Measurements from ENCODE around the gene RMND5B.

Gene RMND5B

DNA sequence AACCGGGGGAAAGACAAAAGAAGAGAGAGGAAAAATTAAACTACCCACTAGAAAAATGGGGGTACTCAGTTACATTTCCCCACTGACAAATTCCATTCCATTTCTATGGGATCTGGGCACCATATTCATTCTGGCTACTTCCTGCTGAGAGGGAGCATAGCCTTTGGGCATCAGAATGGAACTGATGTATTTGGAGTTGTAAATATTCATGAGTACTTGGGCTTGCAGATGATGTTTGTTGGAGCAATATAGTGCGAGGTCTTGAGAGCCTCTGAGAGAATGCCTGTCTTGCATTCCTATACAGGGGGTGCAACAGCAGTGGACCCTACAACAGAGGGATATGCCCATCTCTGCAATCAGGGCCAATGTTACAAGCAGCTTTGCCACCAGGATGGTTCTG lies 39.6 kb downstream of the RMND5B start:
- DNase-seq, result no peak
- no peak overlapping the region for H3K4me2 ChIP-seq (ENCODE audit: low read length)
- H3K4me3 ChIP-seq (ENCODE audit: low read depth, low read length), result no peak overlapping the region
- no peaks in the 10 kb centered on the region for H3K36me3 ChIP-seq (ENCODE audit: control insufficient read depth in 1 of 2, insufficient read depth in 2 of 2, low read length in 2 of 2)
- H3K27me3 ChIP-seq (ENCODE audit: insufficient read depth, low read length), result no peaks in the 10 kb centered on the region
- WGBS (ENCODE audit: extremely low coverage, insufficient coverage, insufficient read length), result no CpG with 5 or more reads among the region's 2 CpGs
- no peak overlapping the region for H2AK5ac ChIP-seq (ENCODE audit: low read length)
- no peak overlapping the region for H3K18ac ChIP-seq (ENCODE audit: low read length)
- no peak overlapping the region for H2BK12ac ChIP-seq (ENCODE audit: low read length)
- no peak overlapping the region for H3K23ac ChIP-seq (ENCODE audit: low read length)
- no peak overlapping the region for H3K9ac ChIP-seq (ENCODE audit: low read length)
- no peaks in the 10 kb centered on the region for H3K79me2 ChIP-seq (ENCODE audit: control insufficient read depth, insufficient read depth, low read length, poor library complexity)
- no peak overlapping the region for H2BK5ac ChIP-seq (ENCODE audit: low read depth, low read length, poor library complexity)
- H3K4ac ChIP-seq (ENCODE audit: low read depth, low read length), result no peak overlapping the region
- H2BK120ac ChIP-seq (ENCODE audit: insufficient read depth, low read length, poor library complexity), result no peak overlapping the region
- H4K12ac ChIP-seq (ENCODE audit: low read depth, low read length), result no peak overlapping the region
- no peak overlapping the region for H4K91ac ChIP-seq (ENCODE audit: low read depth, low read length)
- no peaks in the 10 kb centered on the region for H3K79me1 ChIP-seq (ENCODE audit: low read length)
- H4K8ac ChIP-seq (ENCODE audit: low read depth, low read length), result no peak overlapping the region
- no peak overlapping the region for H3K14ac ChIP-seq (ENCODE audit: low read length)
- no peaks in the 10 kb centered on the region for H3K4me1 ChIP-seq (ENCODE audit: control insufficient read depth in 1 of 2, insufficient read depth in 2 of 2, low read length in 2 of 2)
- H3K27ac ChIP-seq (ENCODE audit: low read depth, low read length), result no peak overlapping the region
- no peaks in the 10 kb centered on the region for H3K9me3 ChIP-seq (ENCODE audit: insufficient read depth, low read depth, low read length)
- no peak overlapping the region for H2AFZ ChIP-seq (ENCODE audit: insufficient read depth, low read length, poor library complexity)

DNA sequence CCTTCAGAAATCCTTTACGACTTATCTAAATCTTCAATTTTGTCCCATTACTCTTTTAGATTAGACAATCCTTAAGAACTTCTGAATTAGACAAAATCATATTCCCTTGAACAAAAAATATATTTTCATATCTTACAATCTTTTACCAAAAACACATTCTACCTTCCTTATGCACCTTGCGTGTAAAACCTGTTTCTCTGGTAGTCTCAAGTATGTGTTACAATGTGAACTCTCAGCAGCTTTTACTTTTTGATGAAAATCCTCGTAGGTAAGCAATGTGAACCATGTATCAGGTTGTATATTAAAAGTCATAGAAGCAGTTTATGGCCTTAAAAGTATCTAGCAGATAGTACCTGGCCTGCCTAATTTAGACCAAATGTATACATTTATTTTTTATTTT lies 43.6 kb downstream of the RMND5B start:
- H3K23ac ChIP-seq (ENCODE audit: low read length), result no peak overlapping the region
- H2AFZ ChIP-seq (ENCODE audit: insufficient read depth, low read length, poor library complexity), result no peak overlapping the region
- H4K12ac ChIP-seq (ENCODE audit: low read depth, low read length), result no peak overlapping the region
- no peak for DNase-seq
- H3K79me1 ChIP-seq (ENCODE audit: low read length), result no peaks in the 10 kb centered on the region
- H2AK5ac ChIP-seq (ENCODE audit: low read length), result no peak overlapping the region
- no peak overlapping the region for H3K27ac ChIP-seq (ENCODE audit: low read depth, low read length)
- no peak overlapping the region for H4K8ac ChIP-seq (ENCODE audit: low read depth, low read length)
- H3K4me2 ChIP-seq (ENCODE audit: low read length), result no peak overlapping the region
- H3K18ac ChIP-seq (ENCODE audit: low read length), result no peak overlapping the region
- H2BK120ac ChIP-seq (ENCODE audit: insufficient read depth, low read length, poor library complexity), result no peak overlapping the region
- H3K14ac ChIP-seq (ENCODE audit: low read length), result no peak overlapping the region
- H3K27me3 ChIP-seq (ENCODE audit: insufficient read depth, low read length), result no peaks in the 10 kb centered on the region
- H3K9me3 ChIP-seq (ENCODE audit: insufficient read depth, low read depth, low read length), result no peaks in the 10 kb centered on the region
- H2BK5ac ChIP-seq (ENCODE audit: low read depth, low read length, poor library complexity), result no peak overlapping the region
- H3K9ac ChIP-seq (ENCODE audit: low read length), result no peak overlapping the region
- no peak overlapping the region for H3K4me3 ChIP-seq (ENCODE audit: low read depth, low read length)
- no peak overlapping the region for H2BK12ac ChIP-seq (ENCODE audit: low read length)
- WGBS (ENCODE audit: extremely low coverage, insufficient coverage, insufficient read length), result 100% methylated on average over 1 of the region's 3 CpGs
- no peaks in the 10 kb centered on the region for H3K79me2 ChIP-seq (ENCODE audit: control insufficient read depth, insufficient read depth, low read length, poor library complexity)
- no peaks in the 10 kb centered on the region for H3K4me1 ChIP-seq (ENCODE audit: control insufficient read depth in 1 of 2, insufficient read depth in 2 of 2, low read length in 2 of 2)
- no peak overlapping the region for H4K91ac ChIP-seq (ENCODE audit: low read depth, low read length)
- no peaks in the 10 kb centered on the region for H3K36me3 ChIP-seq (ENCODE audit: control insufficient read depth in 1 of 2, insufficient read depth in 2 of 2, low read length in 2 of 2)
- H3K4ac ChIP-seq (ENCODE audit: low read depth, low read length), result no peak overlapping the region

DNA sequence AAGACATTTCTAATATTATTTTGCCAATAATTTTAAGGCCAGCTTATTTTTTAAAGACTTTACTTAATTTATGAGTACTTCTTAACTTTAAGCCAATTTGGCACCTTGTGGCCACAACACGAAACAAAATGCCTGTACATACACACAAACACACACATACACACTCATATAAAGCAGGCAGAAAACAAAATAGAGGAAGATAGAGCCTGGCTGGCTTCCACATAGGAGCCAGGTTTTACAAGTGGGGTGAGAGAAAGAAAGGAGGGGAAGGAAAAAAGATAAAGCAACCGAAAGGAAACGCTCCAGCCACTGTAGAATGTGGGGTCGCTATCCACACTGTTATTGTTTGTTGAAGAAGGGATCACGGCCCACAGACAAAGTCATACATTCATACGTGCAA lies 46.0 kb downstream of the RMND5B start:
- Histone ChIP-seq H4K12ac (ENCODE audit: low read depth, low read length) (no peak overlapping the region), H3K4me3 (ENCODE audit: low read depth, low read length) (no peak overlapping the region), H3K4ac (ENCODE audit: low read depth, low read length) (no peak overlapping the region), H2AFZ (ENCODE audit: insufficient read depth, low read length, poor library complexity) (no peak overlapping the region), H4K91ac (ENCODE audit: low read depth, low read length) (no peak overlapping the region), H3K27ac (ENCODE audit: low read depth, low read length) (no peak overlapping the region), H3K18ac (ENCODE audit: low read length) (no peak overlapping the region), H3K79me2 (ENCODE audit: control insufficient read depth, insufficient read depth, low read length, poor library complexity) (no peaks in the 10 kb centered on the region), H3K36me3 (ENCODE audit: control insufficient read depth in 1 of 2, insufficient read depth in 2 of 2, low read length in 2 of 2) (no peaks in the 10 kb centered on the region), H3K4me2 (ENCODE audit: low read length) (no peak overlapping the region), H2BK12ac (ENCODE audit: low read length) (no peak overlapping the region), H3K23ac (ENCODE audit: low read length) (no peak overlapping the region), H2AK5ac (ENCODE audit: low read length) (no peak overlapping the region), H3K79me1 (ENCODE audit: low read length) (no peaks in the 10 kb centered on the region), H2BK5ac (ENCODE audit: low read depth, low read length, poor library complexity) (no peak overlapping the region), H3K14ac (ENCODE audit: low read length) (no peak overlapping the region), H4K8ac (ENCODE audit: low read depth, low read length) (no peak overlapping the region), H3K9ac (ENCODE audit: low read length) (no peak overlapping the region), H2BK120ac (ENCODE audit: insufficient read depth, low read length, poor library complexity) (no peak overlapping the region), H3K9me3 (ENCODE audit: insufficient read depth, low read depth, low read length) (no peaks in the 10 kb centered on the region), H3K27me3 (ENCODE audit: insufficient read depth, low read length) (no peaks in the 10 kb centered on the region), H3K4me1 (ENCODE audit: control insufficient read depth in 1 of 2, insufficient read depth in 2 of 2, low read length in 2 of 2) (no peaks in the 10 kb centered on the region)
- no peak for DNase-seq
- no CpG with 5 or more reads among the region's 6 CpGs for WGBS (ENCODE audit: extremely low coverage, insufficient coverage, insufficient read length)

DNA sequence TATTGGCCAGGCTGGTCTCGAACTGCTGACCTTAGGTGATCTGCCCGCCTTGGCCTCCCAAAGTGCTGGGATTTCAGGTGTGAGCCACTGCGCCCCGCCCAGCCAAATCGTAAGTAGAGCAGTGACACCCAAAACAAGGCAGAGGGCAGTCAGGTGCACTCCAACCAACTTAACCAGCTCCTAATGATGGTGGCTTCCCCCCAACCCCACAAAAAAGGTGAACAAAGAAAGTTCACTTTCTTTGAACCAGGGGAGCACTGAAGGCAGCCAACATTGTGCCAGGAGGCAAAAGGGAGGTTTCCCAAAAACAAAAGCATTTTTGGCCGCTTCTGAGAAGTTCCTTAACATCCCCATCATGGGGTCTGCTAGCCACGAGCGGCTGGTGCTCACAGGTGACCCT lies 46.8 kb downstream of the RMND5B start:
- Histone ChIP-seq H3K4me1 (ENCODE audit: control insufficient read depth in 1 of 2, insufficient read depth in 2 of 2, low read length in 2 of 2) (peaks cover 3 to 4% of the 10 kb centered on the region in 2 experiments), H2BK120ac (ENCODE audit: insufficient read depth, low read length, poor library complexity) (no peak overlapping the region), H3K27ac (ENCODE audit: low read depth, low read length) (no peak overlapping the region), H3K4me2 (ENCODE audit: low read length) (no peak overlapping the region), H3K4ac (ENCODE audit: low read depth, low read length) (no peak overlapping the region), H2AFZ (ENCODE audit: insufficient read depth, low read length, poor library complexity) (no peak overlapping the region), H3K36me3 (ENCODE audit: control insufficient read depth in 1 of 2, insufficient read depth in 2 of 2, low read length in 2 of 2) (no peaks in the 10 kb centered on the region), H3K79me2 (ENCODE audit: control insufficient read depth, insufficient read depth, low read length, poor library complexity) (no peaks in the 10 kb centered on the region), H3K14ac (ENCODE audit: low read length) (no peak overlapping the region), H2BK12ac (ENCODE audit: low read length) (no peak overlapping the region), H3K79me1 (ENCODE audit: low read length) (no peaks in the 10 kb centered on the region), H4K91ac (ENCODE audit: low read depth, low read length) (no peak overlapping the region), H4K8ac (ENCODE audit: low read depth, low read length) (no peak overlapping the region), H2AK5ac (ENCODE audit: low read length) (no peak overlapping the region), H4K12ac (ENCODE audit: low read depth, low read length) (no peak overlapping the region), H3K9me3 (ENCODE audit: insufficient read depth, low read depth, low read length) (no peaks in the 10 kb centered on the region), H3K18ac (ENCODE audit: low read length) (no peak overlapping the region), H3K23ac (ENCODE audit: low read length) (no peak overlapping the region), H3K9ac (ENCODE audit: low read length) (no peak overlapping the region), H3K4me3 (ENCODE audit: low read depth, low read length) (no peak overlapping the region), H3K27me3 (ENCODE audit: insufficient read depth, low read length) (no peaks in the 10 kb centered on the region), H2BK5ac (ENCODE audit: low read depth, low read length, poor library complexity) (no peak overlapping the region)
- DNase-seq, result no peak
- no CpG with 5 or more reads among the region's 8 CpGs for WGBS (ENCODE audit: extremely low coverage, insufficient coverage, insufficient read length)

Measured in trophoblast cell (in vitro differentiated cells and primary cell).